Measurements from ENCODE around the gene CCL24.
"Not testable (repeated sequence)": the region's sequence is repeated elsewhere in the genome, so short reads cannot be mapped to it uniquely, and the experiment has no call there.

Gene CCL24

GRCh38 chr7:75813781-75814236 is at the start of gene CCL24:
CCL24 (minus strand) TSS chr7:75813806; CDS start chr7:75813715, 91 bp downstream.
- Mint-ChIP-seq H3K4me3 (no peak within 1 kb of the TSS), H3K9me3 (no peaks in the 10 kb centered on the region), H3K27me3 (ENCODE audit: low read depth) (no peaks in the 10 kb centered on the region), H3K36me3 (ENCODE audit: low read depth) (no peaks in the 10 kb centered on the region), H3K4me1 (ENCODE audit: low read depth) (no peaks in the 10 kb centered on the region), H3K27ac (no peak within 1 kb of the TSS)
- no peak for DNase-seq (ENCODE audit: low spot score)

GRCh38 chr7:75861636-75862035 is 48.0 kb upstream of the CCL24 start:
- no peak for DNase-seq (ENCODE audit: low spot score)
- Mint-ChIP-seq H3K27ac (no peak overlapping the region), H3K27me3 (ENCODE audit: low read depth) (peaks cover 9% of the 10 kb centered on the region), H3K36me3 (ENCODE audit: low read depth) (no peaks in the 10 kb centered on the region), H3K9me3 (no peaks in the 10 kb centered on the region), H3K4me1 (ENCODE audit: low read depth) (peaks cover 7% of the 10 kb centered on the region), H3K4me3 (no peak overlapping the region)

GRCh38 chr7:75858410-75858809 is 44.8 kb upstream of the CCL24 start:
- peak overlapping the region; percentile 4 for H3K27ac Mint-ChIP-seq
- H3K4me3 Mint-ChIP-seq, result no peak overlapping the region
- H3K27me3 Mint-ChIP-seq (ENCODE audit: low read depth), result peaks cover 4% of the 10 kb centered on the region
- DNase-seq (ENCODE audit: low spot score), result no peak
- peaks cover 7% of the 10 kb centered on the region for H3K4me1 Mint-ChIP-seq (ENCODE audit: low read depth)
- no peaks in the 10 kb centered on the region for H3K36me3 Mint-ChIP-seq (ENCODE audit: low read depth)
- H3K9me3 Mint-ChIP-seq, result no peaks in the 10 kb centered on the region

- peaks cover 7% of the 10 kb centered on the region for H3K4me1 Mint-ChIP-seq (ENCODE audit: low read depth)
- no peak overlapping the region for H3K4me3 Mint-ChIP-seq
- DNase-seq (ENCODE audit: low spot score), result no peak
- peaks cover 2% of the 10 kb centered on the region for H3K27me3 Mint-ChIP-seq (ENCODE audit: low read depth)
- H3K36me3 Mint-ChIP-seq (ENCODE audit: low read depth), result no peaks in the 10 kb centered on the region
- H3K9me3 Mint-ChIP-seq, result no peaks in the 10 kb centered on the region
- H3K27ac Mint-ChIP-seq, result no peak overlapping the region
These were observed 42.9 kb upstream of the CCL24 start for GRCh38 chr7:75856536-75856935.

- H3K27me3 Mint-ChIP-seq (ENCODE audit: low read depth); H3K27ac Mint-ChIP-seq; H3K9me3 Mint-ChIP-seq; H3K4me3 Mint-ChIP-seq; H3K4me1 Mint-ChIP-seq (ENCODE audit: low read depth); DNase-seq (ENCODE audit: low spot score); H3K36me3 Mint-ChIP-seq (ENCODE audit: low read depth): not testable (repeated sequence)
These were observed 41.3 kb upstream of the CCL24 start for GRCh38 chr7:75854813-75855345.

- Mint-ChIP-seq H3K4me3 (no peak overlapping the region), H3K9me3 (no peaks in the 10 kb centered on the region), H3K27ac (no peak overlapping the region), H3K4me1 (ENCODE audit: low read depth) (peaks cover 7% of the 10 kb centered on the region), H3K36me3 (ENCODE audit: low read depth) (no peaks in the 10 kb centered on the region), H3K27me3 (ENCODE audit: low read depth) (peaks cover 2% of the 10 kb centered on the region)
- no peak for DNase-seq (ENCODE audit: low spot score)
These were observed 40.6 kb upstream of the CCL24 start for GRCh38 chr7:75854233-75854632.

GRCh38 chr7:75850235-75850634 is 36.6 kb upstream of the CCL24 start:
- DNase-seq (ENCODE audit: low spot score), result no peak
- Mint-ChIP-seq H3K4me1 (ENCODE audit: low read depth) (no peaks in the 10 kb centered on the region), H3K4me3 (no peak overlapping the region), H3K9me3 (no peaks in the 10 kb centered on the region), H3K27ac (no peak overlapping the region), H3K36me3 (ENCODE audit: low read depth) (no peaks in the 10 kb centered on the region), H3K27me3 (ENCODE audit: low read depth) (peaks cover 2% of the 10 kb centered on the region)

GRCh38 chr7:75849573-75849972 is 36.0 kb upstream of the CCL24 start:
- Mint-ChIP-seq H3K27me3 (ENCODE audit: low read depth) (peaks cover 2% of the 10 kb centered on the region), H3K27ac (no peak overlapping the region), H3K36me3 (ENCODE audit: low read depth) (no peaks in the 10 kb centered on the region), H3K4me1 (ENCODE audit: low read depth) (no peaks in the 10 kb centered on the region), H3K9me3 (no peaks in the 10 kb centered on the region), H3K4me3 (no peak overlapping the region)
- DNase-seq (ENCODE audit: low spot score), result no peak

- no peak for DNase-seq (ENCODE audit: low spot score)
- Mint-ChIP-seq H3K4me1 (ENCODE audit: low read depth) (peaks cover 7% of the 10 kb centered on the region), H3K9me3 (no peaks in the 10 kb centered on the region), H3K27me3 (ENCODE audit: low read depth) (peaks cover 2% of the 10 kb centered on the region), H3K4me3 (no peak overlapping the region), H3K27ac (no peak overlapping the region), H3K36me3 (ENCODE audit: low read depth) (no peaks in the 10 kb centered on the region)
These were observed 34.1 kb upstream of the CCL24 start for GRCh38 chr7:75847707-75848106.

- peaks cover 11% of the 10 kb centered on the region for H3K4me1 Mint-ChIP-seq (ENCODE audit: low read depth)
- not testable (repeated sequence) for H3K9me3 Mint-ChIP-seq; H3K27ac Mint-ChIP-seq; H3K27me3 Mint-ChIP-seq (ENCODE audit: low read depth); H3K4me3 Mint-ChIP-seq; DNase-seq (ENCODE audit: low spot score); H3K36me3 Mint-ChIP-seq (ENCODE audit: low read depth)
These were observed 31.5 kb upstream of the CCL24 start for GRCh38 chr7:75845132-75845531.

- Mint-ChIP-seq H3K4me3 (no peak overlapping the region), H3K9me3 (no peaks in the 10 kb centered on the region), H3K27me3 (ENCODE audit: low read depth) (peaks cover 2% of the 10 kb centered on the region), H3K27ac (no peak overlapping the region), H3K36me3 (ENCODE audit: low read depth) (no peaks in the 10 kb centered on the region), H3K4me1 (ENCODE audit: low read depth) (peaks cover 11% of the 10 kb centered on the region)
- no peak for DNase-seq (ENCODE audit: low spot score)
These were observed 30.6 kb upstream of the CCL24 start for GRCh38 chr7:75844158-75844557.

GRCh38 chr7:75843613-75844116 is 30.1 kb upstream of the CCL24 start:
- Mint-ChIP-seq H3K36me3 (ENCODE audit: low read depth) (no peaks in the 10 kb centered on the region), H3K9me3 (no peaks in the 10 kb centered on the region), H3K4me1 (ENCODE audit: low read depth) (peaks cover 11% of the 10 kb centered on the region), H3K27me3 (ENCODE audit: low read depth) (peaks cover 2% of the 10 kb centered on the region), H3K27ac (no peak overlapping the region), H3K4me3 (no peak overlapping the region)
- DNase-seq (ENCODE audit: low spot score), result no peak

GRCh38 chr7:75842836-75843446 is 29.3 kb upstream of the CCL24 start:
- Mint-ChIP-seq H3K27ac (peak overlapping the region; percentile 56), H3K4me1 (ENCODE audit: low read depth) (peaks cover 11% of the 10 kb centered on the region), H3K9me3 (no peaks in the 10 kb centered on the region), H3K36me3 (ENCODE audit: low read depth) (no peaks in the 10 kb centered on the region), H3K27me3 (ENCODE audit: low read depth) (peaks cover 2% of the 10 kb centered on the region), H3K4me3 (peak overlapping the region; percentile 27)
- peak; percentile 77 for DNase-seq (ENCODE audit: low spot score)

GRCh38 chr7:75840029-75840428 is 26.4 kb upstream of the CCL24 start:
- H3K4me1 Mint-ChIP-seq (ENCODE audit: low read depth), result peaks cover 11% of the 10 kb centered on the region
- H3K27me3 Mint-ChIP-seq (ENCODE audit: low read depth), result no peaks in the 10 kb centered on the region
- no peaks in the 10 kb centered on the region for H3K36me3 Mint-ChIP-seq (ENCODE audit: low read depth)
- no peak overlapping the region for H3K27ac Mint-ChIP-seq
- no peak overlapping the region for H3K4me3 Mint-ChIP-seq
- H3K9me3 Mint-ChIP-seq, result no peaks in the 10 kb centered on the region
- no peak for DNase-seq (ENCODE audit: low spot score)
